Retinal pigment epithelial cell (primary cell): ENCODE results near the gene ZKSCAN3.

ENCODE experiments used
- DNase-seq: peaks from one replicate; pipeline ENCODE4 v3.0.0-alpha.2; 2010; ENCODE audit warnings: low read depth
- H3K4me3 ChIP-seq: 2 replicates; pipeline ENCODE4 v1.5.1; 2011; ENCODE audit warnings: mild to moderate bottlenecking, low read length, control low read depth, moderate library complexity
- TF ChIP-seq, protein P1 (sequence below): conservative IDR thresholded peaks from 2 replicates; pipeline ENCODE4 v1.5.1; 2011; ENCODE audit warnings: low read depth, low read length, control low read depth, inconsistent platforms

The ZKSCAN3 gene

DNA sequence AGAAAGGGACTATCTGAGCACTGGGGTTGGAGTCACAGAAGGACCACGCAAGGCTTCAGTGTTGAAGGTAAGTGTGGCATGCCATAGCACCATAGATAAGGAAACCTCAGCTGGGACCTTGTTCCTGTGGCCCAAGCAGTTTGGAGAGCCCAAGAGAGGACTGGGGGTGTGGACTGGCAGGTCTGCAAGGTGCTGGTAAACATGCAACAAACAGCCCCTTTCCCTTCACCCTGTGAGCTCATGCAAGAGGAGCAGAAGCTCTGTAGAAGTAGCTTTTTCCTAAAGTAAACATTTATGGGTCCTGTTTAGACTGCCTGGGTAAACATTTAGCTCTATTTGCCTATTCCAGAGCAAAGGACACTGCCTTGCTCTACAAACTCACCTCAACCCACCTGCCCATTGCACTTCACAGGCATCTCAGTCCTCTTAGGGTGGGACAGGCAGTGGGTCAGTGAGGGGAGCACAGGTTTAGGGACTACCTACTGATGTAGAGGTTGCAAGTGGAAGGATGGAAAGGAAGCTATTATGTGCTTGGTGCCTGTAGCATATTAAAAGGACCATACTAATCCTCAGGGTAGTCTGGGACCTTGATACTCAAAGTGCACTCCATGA lies 25.8 kb upstream of the ZKSCAN3 start:
- DNase-seq, result no peak
- H3K4me3 ChIP-seq, result no peak overlapping the region
- TF ChIP-seq, protein P1, sequence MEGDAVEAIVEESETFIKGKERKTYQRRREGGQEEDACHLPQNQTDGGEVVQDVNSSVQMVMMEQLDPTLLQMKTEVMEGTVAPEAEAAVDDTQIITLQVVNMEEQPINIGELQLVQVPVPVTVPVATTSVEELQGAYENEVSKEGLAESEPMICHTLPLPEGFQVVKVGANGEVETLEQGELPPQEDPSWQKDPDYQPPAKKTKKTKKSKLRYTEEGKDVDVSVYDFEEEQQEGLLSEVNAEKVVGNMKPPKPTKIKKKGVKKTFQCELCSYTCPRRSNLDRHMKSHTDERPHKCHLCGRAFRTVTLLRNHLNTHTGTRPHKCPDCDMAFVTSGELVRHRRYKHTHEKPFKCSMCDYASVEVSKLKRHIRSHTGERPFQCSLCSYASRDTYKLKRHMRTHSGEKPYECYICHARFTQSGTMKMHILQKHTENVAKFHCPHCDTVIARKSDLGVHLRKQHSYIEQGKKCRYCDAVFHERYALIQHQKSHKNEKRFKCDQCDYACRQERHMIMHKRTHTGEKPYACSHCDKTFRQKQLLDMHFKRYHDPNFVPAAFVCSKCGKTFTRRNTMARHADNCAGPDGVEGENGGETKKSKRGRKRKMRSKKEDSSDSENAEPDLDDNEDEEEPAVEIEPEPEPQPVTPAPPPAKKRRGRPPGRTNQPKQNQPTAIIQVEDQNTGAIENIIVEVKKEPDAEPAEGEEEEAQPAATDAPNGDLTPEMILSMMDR, result no peak

DNA sequence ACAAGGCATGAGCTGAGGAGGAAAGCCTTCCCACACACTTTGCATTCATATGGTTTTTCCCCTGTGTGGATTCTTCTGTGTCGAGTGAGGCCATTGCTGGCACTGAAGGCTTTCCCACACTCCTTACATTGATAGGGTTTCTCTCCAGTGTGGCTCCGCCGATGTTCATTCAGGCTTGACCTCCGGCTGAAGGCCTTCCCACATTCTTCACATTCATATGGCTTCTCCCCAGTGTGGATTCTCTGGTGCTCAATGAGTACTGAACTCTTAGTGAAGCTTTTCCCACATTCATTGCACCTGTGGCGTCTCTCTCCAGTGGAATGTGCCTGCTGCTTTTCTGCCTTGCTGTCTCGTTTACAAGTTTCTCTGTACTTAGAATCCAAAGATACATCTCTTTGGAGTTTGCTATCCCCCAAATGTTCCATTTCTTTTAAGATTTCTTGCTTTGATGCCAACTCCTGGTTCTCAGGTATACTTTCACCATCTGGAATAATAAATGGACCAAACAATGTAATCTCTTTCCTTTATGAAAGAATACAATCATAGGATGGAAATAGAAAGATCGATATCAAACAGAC lies 23.3 kb upstream of the ZKSCAN3 start:
- TF ChIP-seq, protein P1, result no peak
- no peak for DNase-seq
- H3K4me3 ChIP-seq, result no peak overlapping the region

DNA sequence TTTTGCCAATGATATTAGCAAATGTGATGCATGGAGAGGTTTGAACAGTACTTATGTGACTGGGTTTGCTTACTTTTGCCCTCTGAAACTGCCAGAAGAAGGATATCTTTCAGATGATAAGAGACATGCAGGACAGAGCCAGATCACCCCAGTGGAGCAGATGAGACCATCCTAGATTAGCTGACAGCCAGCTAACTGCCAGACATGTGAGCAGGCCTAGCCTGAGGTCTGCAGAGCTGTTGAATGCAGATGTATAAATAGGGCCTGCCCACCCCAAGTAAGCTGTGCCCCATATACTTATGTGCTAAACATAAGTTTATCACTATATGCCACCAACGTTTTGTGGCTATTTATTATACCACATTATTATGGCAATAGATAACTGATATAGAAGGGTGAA lies 19.7 kb upstream of the ZKSCAN3 start:
- DNase-seq, result no peak
- TF ChIP-seq, protein P1, result no peak
- H3K4me3 ChIP-seq, result no peak overlapping the region

DNA sequence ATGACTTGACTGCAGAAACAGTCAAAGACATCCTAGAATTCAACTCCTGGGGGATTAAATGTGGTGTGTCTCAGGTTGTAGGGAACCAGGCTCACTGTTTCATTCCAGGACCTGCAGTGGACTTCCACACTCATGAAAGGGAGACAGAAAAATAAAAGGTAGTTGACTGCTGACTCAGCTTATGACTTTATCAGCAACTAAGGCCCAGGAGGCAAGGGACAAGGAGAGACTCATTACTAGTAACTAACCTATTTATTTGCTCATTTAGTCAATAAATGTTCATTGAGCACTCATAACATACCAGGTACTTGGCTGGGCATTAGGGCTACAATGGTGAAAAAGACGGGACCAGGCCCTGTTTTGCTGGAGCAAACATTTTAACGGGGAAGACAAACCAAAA lies 16.7 kb upstream of the ZKSCAN3 start:
- no peak for DNase-seq
- no peak overlapping the region for H3K4me3 ChIP-seq
- TF ChIP-seq, protein P1, result no peak

DNA sequence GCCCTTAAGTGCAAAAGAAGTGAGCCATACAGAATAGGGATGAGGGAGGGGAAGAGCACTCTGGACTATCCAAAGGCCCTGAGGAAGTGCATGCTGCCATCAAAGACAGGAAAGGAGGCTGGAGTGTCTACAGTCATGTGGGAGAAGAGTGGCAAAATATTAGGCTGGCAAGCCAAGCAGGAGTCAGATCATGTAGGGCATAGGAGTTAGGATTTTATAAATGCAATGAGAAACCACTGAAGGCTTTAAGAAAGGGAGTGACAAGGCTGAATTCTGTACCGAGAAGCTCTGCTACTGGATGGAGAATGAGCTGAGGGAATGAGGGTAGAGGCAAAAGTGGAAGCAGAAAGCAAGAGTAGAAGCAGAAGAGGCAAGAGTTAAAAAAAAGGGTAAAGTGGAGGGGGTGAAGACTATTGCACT lies 16.1 kb upstream of the ZKSCAN3 start:
- no peak for DNase-seq
- TF ChIP-seq, protein P1, result no peak
- no peak overlapping the region for H3K4me3 ChIP-seq

DNA sequence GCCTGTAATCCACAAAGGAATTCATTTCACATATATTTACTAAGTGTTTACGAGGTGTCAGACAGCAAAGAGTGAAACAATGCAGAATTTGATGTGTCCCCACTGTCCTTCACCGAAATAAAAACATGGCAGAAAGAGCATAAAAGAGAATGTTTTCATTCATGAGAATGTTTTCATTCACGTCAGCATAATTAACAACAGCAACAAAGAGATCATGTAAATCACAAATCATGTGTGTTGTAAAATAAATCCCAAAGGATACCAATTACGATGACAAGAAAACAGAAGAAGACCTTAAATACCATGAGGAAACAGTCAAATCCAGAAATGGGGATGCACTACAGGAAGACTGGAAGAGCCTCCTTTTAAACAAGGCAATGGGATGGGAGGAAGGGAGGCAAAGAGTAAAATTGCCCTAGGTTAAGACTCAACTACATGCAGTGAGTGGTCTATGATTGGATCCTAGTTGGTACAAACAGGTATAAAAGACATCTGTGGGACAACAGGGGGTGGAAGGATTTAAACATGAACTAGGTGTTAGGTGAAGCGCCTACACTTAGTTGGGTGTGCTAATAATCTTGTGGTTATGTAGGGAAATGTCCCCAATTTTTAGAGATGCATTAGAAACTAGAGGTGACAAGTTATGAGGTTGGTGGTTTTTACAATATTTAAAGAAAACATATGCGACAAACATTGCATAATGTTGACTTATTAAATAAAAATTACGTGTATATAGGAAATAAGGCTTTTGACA lies 15.3 kb upstream of the ZKSCAN3 start:
- TF ChIP-seq, protein P1, result no peak
- H3K4me3 ChIP-seq, result peak overlapping the region; percentile 68
- no peak for DNase-seq
